ENCODE measurements around the gene SFXN5.

SFXN5 gene

DNA sequence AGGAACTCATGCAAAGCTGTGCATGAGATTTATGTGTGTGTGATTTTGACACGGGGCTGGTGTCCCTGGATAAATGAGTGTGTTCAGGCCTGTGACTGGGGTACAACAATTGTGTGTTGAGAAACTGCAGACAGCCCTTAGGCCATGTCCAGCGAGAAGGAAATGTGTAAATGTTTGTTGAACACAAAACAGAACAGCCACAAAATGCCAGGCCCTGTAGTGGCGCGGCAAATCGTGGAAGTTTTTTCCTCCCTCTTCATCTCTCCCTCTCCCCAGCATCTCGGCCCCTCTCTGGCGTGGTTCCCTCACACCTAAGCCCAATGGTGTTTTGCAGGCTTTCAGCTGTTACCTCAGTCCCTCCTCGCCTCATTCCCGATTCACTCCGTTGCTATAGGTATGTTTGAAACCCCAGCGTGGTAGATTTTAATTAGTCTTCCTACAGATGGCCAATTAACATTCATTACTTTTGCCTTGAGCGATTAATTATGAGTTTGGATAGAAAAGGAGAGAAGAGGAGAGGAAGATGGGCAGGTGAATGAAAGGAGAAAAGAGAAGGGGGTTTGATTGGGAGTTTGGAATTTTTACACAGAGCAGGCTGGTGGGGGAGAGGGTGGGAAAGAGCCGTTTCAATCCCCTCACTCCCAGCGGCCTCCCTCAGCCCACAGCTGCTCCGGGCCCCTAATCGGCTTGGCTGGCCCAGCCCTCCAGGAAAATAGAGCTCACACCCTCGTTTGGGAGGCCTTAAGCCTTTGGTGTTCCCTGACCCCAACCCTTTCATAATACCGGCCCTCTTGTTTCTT lies 173.5 kb downstream of the SFXN5 start:
- intact Hi-C loops (cut with DNase I): no loop called here
- DNase-seq: no peak

DNA sequence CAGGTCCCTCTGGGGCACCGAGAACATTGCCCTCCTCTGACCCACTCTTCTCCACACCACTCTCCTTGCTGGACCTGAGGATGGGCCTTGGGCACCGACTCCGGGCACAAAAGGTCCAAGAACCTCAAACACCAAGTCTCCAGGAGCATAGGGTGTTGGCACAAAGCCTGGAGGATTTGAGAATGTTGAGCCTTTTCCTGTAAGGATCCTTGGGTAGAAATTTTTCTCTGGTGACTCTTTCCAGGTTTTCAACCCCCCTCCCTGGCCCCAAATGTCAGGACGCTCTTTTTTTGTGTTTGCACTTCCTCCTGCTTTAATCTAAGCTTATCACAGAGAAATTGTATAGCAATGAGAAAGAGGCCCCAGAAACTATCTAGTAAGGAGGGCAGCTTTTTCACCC lies 175.1 kb downstream of the SFXN5 start:
- intact Hi-C loops (cut with DNase I): no loop called here
- DNase-seq: no peak

DNA sequence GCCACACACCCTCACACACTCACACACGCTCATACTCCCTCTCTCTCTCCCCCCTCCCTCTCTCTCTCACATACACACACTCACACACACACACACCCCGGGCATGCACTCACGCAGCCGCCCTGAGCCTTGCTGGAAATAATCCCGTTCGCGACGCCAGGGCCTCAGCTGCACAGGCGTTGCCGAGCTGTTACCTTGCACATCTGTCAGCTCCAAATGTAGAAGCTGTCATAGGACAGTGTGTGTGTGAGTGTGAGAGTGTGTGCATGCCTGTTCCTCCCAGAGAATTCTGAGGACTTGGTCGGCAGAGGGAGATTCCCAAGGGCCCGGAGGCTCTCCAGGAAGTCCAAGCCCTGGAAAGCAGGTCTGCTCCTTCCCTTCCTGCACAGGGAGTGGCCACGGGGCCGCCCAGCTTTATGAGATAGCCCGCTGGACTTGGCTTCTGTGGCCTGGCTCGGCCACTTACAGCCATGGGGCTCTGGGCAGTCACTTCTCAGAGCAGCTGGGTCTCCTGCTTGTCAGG lies 175.7 kb downstream of the SFXN5 start:
- peak in 5 of 10 donors; percentile 35 to 90 (median 44) for DNase-seq
- intact Hi-C loops (cut with DNase I): no loop called here

DNA sequence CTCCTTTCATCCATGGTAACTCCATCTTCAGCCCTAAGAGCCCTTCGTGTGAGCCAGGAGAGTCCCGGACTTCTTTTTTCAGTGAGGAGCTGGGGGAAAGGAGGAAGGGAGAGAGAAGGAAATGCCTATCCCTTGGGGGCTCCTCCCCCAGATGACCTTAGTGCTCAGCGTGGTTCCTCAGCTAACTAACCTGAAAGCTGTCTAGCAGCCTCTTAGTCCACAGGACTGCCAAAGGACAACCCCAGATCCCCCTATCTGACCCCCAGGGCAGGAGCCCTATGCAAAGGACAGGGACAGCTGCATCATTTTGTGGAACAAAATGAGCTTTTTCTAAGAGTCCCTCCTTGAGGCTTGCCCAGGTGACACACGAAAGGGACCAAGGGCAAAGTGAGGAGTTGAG lies 176.4 kb downstream of the SFXN5 start:
- intact Hi-C loops (cut with DNase I): no loop called here

DNA sequence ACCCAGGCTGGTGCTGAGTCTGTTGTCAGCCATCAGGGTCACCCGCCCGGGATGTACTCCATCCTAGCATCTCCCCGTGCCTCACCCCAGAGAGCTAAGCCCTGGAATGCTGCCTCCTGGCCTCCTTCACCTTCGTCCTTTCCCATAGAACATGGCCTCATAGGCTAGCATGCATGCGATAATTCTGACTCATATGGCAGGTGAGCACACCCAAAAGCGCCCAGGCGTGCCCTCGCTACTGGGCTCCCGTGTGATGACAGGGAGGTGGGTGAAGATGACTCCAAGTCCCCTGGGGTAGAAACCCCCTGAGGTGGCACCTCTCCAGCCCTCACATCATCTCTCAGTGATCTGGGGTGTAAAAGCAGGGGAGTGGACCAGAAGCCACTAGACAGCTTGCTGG lies 177.0 kb downstream of the SFXN5 start:
- intact Hi-C loops (cut with DNase I): loop anchor here (5.0 kb wide), 2 partner anchors 268 to 283 kb away; no protein-coding TSS in a partner anchor
- no peak for DNase-seq

More for the DNA sequence above, 176.4 kb downstream of the SFXN5 start:
- no peak for DNase-seq

DNA sequence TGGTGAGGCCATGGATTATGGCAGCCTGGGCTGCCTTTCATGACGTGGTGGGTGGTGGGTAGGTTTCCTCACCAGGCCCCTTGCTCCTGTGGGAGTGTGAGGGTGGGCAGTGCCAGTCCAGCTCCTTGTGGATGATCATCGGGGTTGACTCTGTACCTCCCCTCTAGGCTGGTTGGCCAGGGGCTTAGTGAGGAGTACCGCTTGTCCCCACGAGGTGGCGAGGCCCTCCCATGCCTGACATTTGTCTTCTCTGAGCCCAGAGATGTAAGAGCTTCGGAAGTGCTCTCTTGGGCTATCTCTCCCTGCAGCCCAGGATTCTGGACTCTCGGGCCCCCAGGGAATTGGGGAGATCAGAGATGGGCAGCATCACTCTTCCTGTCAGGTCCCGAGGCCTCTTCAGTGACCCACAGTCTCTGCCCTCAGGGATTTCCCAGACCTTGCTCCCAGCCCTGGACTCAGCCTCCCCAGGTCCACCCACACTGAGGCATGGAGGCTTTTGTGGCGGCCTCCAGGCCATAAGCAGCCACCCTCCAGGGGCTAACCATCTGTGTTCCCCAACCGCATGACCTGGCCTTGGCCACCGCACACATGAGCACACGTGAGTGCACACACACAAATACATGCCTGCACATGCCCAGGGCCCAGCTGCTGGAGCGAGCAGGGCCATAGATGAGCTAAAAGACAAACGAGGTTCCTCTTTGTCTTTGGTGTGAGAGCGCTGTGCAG lies 177.8 kb downstream of the SFXN5 start:
- peak in 7 of 10 donors; percentile 40 to 94 (median 69) for DNase-seq
- intact Hi-C loops (cut with DNase I): loop anchor here (2.0 to 5.0 kb wide), 3 partner anchors 79 to 284 kb away; no protein-coding TSS in a partner anchor

DNA sequence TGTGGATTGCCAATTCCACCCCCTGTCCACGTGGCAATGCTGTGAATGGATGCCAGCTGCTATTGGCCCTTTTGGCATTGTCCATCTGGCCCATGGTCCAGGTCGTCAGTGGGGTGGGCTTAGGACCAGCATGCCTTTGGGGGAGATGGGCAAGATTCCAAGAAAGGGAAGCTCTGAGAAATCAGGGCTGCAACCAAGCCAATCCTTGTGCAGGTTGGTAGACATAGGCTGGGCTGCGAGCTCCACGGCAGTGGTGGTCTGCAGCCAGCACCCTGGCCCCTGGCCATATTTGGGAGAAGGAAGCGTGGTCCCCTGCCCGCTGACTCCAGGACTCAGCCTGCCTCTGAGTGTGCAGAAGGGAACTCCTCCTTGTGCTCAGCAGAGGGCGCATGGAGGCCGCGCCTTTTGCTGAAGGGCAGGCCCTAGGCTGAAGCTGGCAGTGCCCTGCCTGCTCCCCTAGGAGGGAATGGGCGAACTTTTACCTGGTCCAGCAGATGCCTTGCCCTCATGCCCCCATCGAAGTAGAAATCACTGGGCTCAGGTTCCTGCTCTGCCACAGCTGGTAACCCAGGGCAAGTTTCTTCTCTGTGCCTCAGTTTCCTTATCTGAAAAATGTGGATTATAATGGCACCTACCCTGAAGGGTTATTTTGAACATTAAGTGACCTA lies 178.9 kb downstream of the SFXN5 start:
- DNase-seq: peak; percentile 37 to 96 (median 72)
- intact Hi-C loops (cut with DNase I): loop anchor here (2.0 to 5.0 kb wide), 3 partner anchors 80 to 285 kb away; no protein-coding TSS in a partner anchor

Measured in posterior cingulate gyrus (tissue), 11 donors.